GM12872 (cell line): ENCODE data around the gene KCNIP1.

Experiments used
- CTCF ChIP-seq: IDR thresholded peaks from 3 replicates; pipeline ENCODE4 v1.5.1; 2011; ENCODE audit warnings: low read depth, mild to moderate bottlenecking, low read length, moderate library complexity; ENCODE audit not compliant: insufficient read depth

Gene KCNIP1

GRCh38 chr5:170650850-170651249, 147.0 kb downstream of the KCNIP1 start:
- no peak for TF ChIP-seq CTCF

GRCh38 chr5:170651604-170652277, 147.9 kb downstream of the KCNIP1 start:
- TF ChIP-seq CTCF: no peak

GRCh38 chr5:170655476-170655875, 151.7 kb downstream of the KCNIP1 start:
- TF ChIP-seq CTCF: no peak

GRCh38 chr5:170655920-170656319, 152.1 kb downstream of the KCNIP1 start:
- no peak for TF ChIP-seq CTCF

GRCh38 chr5:170656346-170656745, 152.5 kb downstream of the KCNIP1 start:
- no peak for TF ChIP-seq CTCF

GRCh38 chr5:170660531-170660930, 156.7 kb downstream of the KCNIP1 start:
- TF ChIP-seq CTCF: no peak

GRCh38 chr5:170662966-170663365, 159.1 kb downstream of the KCNIP1 start:
- no peak for TF ChIP-seq CTCF
